DOHH2 (cell line): ENCODE results near the gene THSD1.

Source experiments
- H3F3A ChIP-seq: fragments of 200-600 bp; sonication (generic), shearing (Covaris generic); 2 replicates; pipeline ENCODE4 v1.6.0; 2016; ENCODE audit warnings: antibody characterized with exemption, mild to moderate bottlenecking; ENCODE audit not compliant: control insufficient read depth, insufficient read depth
- H3K27ac ChIP-seq: fragments of 200-600 bp; sonication (generic); 2 replicates; pipeline ENCODE4 v1.5.1; 2014; ENCODE audit warnings: low read depth, mild to moderate bottlenecking, low read length, moderate library complexity
- H3K27me3 ChIP-seq: fragments of 200-600 bp; sonication (generic); 2 replicates; pipeline ENCODE4 v1.6.1; 2014; ENCODE audit warnings: mild to moderate bottlenecking, low read length, mixed read lengths; ENCODE audit not compliant: control insufficient read depth
- H3K36me3 ChIP-seq: fragments of 200-600 bp; sonication (generic); 2 replicates; pipeline ENCODE4 v1.6.1; 2014; ENCODE audit warnings: mild to moderate bottlenecking, low read length, moderate library complexity, mixed read lengths; ENCODE audit not compliant: control insufficient read depth
- H3K4me1 ChIP-seq: fragments of 200-600 bp; sonication (generic); 2 replicates; pipeline ENCODE4 v1.6.1; 2014; ENCODE audit warnings: mild to moderate bottlenecking, low read length, mixed read lengths; ENCODE audit not compliant: control insufficient read depth
- H3K4me2 ChIP-seq: fragments of 200-600 bp; sonication (generic); 2 replicates; pipeline ENCODE4 v1.6.0; 2014; ENCODE audit warnings: mild to moderate bottlenecking, low read length, moderate library complexity
- H3K4me3 ChIP-seq: fragments of 200-600 bp; sonication (generic); 2 replicates; pipeline ENCODE4 v1.5.1; 2014; ENCODE audit warnings: mild to moderate bottlenecking, low read length, mixed read lengths
- H3K79me2 ChIP-seq: fragments of 200-600 bp; sonication (generic); 2 replicates; pipeline ENCODE4 v1.6.1; 2014; ENCODE audit warnings: mild to moderate bottlenecking, low read length, mixed read lengths; ENCODE audit not compliant: control insufficient read depth
- H3K9me2 ChIP-seq: fragments of 200-600 bp; sonication (generic); replicated peaks from 2 replicates; pipeline ENCODE4 v1.6.1; 2014; ENCODE audit warnings: mild to moderate bottlenecking, low read length, mixed read lengths; ENCODE audit not compliant: control insufficient read depth
- H3K9me3 ChIP-seq: fragments of 200-600 bp; sonication (generic); 2 replicates; pipeline ENCODE4 v1.6.1; 2014; ENCODE audit warnings: antibody characterized with exemption, low read length, mixed read lengths; ENCODE audit not compliant: control insufficient read depth, insufficient read depth
- H4K20me1 ChIP-seq: fragments of 200-600 bp; sonication (generic); 2 replicates; pipeline ENCODE4 v1.6.0; 2014; ENCODE audit warnings: low read depth, mild to moderate bottlenecking, antibody characterized with exemption, low read length, moderate library complexity; ENCODE audit not compliant: control insufficient read depth, insufficient read depth
- CTCF ChIP-seq: fragments of 200-600 bp; sonication (generic); IDR thresholded peaks from one replicate; pipeline ENCODE4 v1.5.1; 2014; ENCODE audit warnings: antibody characterized with exemption, mild to moderate bottlenecking, low read depth, low read length; ENCODE audit not compliant: poor library complexity, severe bottlenecking
- EZH2phosphoT487 ChIP-seq: fragments of 200-600 bp; sonication (generic); IDR thresholded peaks from 2 replicates; pipeline ENCODE4 v1.6.1; 2017; ENCODE audit warnings: borderline replicate concordance, mild to moderate bottlenecking, antibody characterized with exemption, low read length, moderate library complexity, mixed read lengths

The THSD1 gene

GRCh38 chr13:52454459-52454819 is 48.5 kb upstream of the THSD1 start:
- Histone ChIP-seq H3K27me3 (no peaks in the 10 kb centered on the region), H3K4me1 (peaks cover 32% of the 10 kb centered on the region), H3K27ac (peak overlapping the region; percentile 89), H3K9me2 (no peaks in the 10 kb centered on the region), H4K20me1 (peaks cover 12% of the 10 kb centered on the region; the same call in 1 of the 2 replicates), H3K9me3 (no peaks in the 10 kb centered on the region), H3K79me2 (peaks cover 58% of the 10 kb centered on the region), H3K4me3 (peak overlapping the region; percentile 91), H3K4me2 (peak overlapping the region; percentile 79), H3F3A (peaks cover 9% of the 10 kb centered on the region), H3K36me3 (peaks cover 36% of the 10 kb centered on the region)
- TF ChIP-seq CTCF (no peak), EZH2phosphoT487 (no peak)

- H3K9me2 ChIP-seq: no peaks in the 10 kb centered on the region
- H3K4me2 ChIP-seq: no peak overlapping the region
- no peak overlapping the region for H3K27ac ChIP-seq
- H3F3A ChIP-seq: peaks cover 9% of the 10 kb centered on the region
- no peak overlapping the region for H3K4me3 ChIP-seq
- H3K27me3 ChIP-seq: no peaks in the 10 kb centered on the region
- H3K79me2 ChIP-seq: peaks cover 59% of the 10 kb centered on the region
- peaks cover 35% of the 10 kb centered on the region for H3K36me3 ChIP-seq
- peaks cover 20% of the 10 kb centered on the region; the same call in 1 of the 2 replicates for H4K20me1 ChIP-seq
- TF ChIP-seq EZH2phosphoT487 (no peak), CTCF (no peak)
- H3K4me1 ChIP-seq: peaks cover 48% of the 10 kb centered on the region
- H3K9me3 ChIP-seq: no peaks in the 10 kb centered on the region
These were observed 46.5 kb upstream of the THSD1 start for GRCh38 chr13:52452470-52452869.

- peaks cover 57% of the 10 kb centered on the region for H3K79me2 ChIP-seq
- peak overlapping the region; percentile 98 for H3K4me3 ChIP-seq
- H3K9me3 ChIP-seq: no peaks in the 10 kb centered on the region
- peaks cover 40% of the 10 kb centered on the region for H3K4me1 ChIP-seq
- peaks cover 9% of the 10 kb centered on the region for H3F3A ChIP-seq
- H3K27me3 ChIP-seq: no peaks in the 10 kb centered on the region
- H3K4me2 ChIP-seq: peak overlapping the region; percentile 59
- TF ChIP-seq CTCF (no peak), EZH2phosphoT487 (no peak)
- no peak overlapping the region for H3K27ac ChIP-seq
- H4K20me1 ChIP-seq: peaks cover 14% of the 10 kb centered on the region; the same call in 1 of the 2 replicates
- peaks cover 26% of the 10 kb centered on the region for H3K36me3 ChIP-seq
- H3K9me2 ChIP-seq: no peaks in the 10 kb centered on the region
These were observed 45.3 kb upstream of the THSD1 start for GRCh38 chr13:52451135-52451804.
